Measurements from ENCODE around the gene PALD1.

The PALD1 gene

GRCh38 chr10:70558295-70558694 is 79.7 kb downstream of the PALD1 start:
- no peak for DNase-seq

- DNase-seq: peak; percentile 24
Observed at GRCh38 chr10:70558871-70559810, 80.6 kb downstream of the PALD1 start.

- no peak for DNase-seq
Observed at GRCh38 chr10:70559861-70560260, 81.3 kb downstream of the PALD1 start.

- DNase-seq: no peak
Observed at GRCh38 chr10:70560511-70560941, 82.0 kb downstream of the PALD1 start.

GRCh38 chr10:70561070-70561469 is 82.5 kb downstream of the PALD1 start:
- DNase-seq: no peak

GRCh38 chr10:70561558-70561957 is 83.0 kb downstream of the PALD1 start:
- DNase-seq: no peak

- DNase-seq: no peak
Observed at GRCh38 chr10:70562036-70562755, 83.6 kb downstream of the PALD1 start.

- DNase-seq: no peak
Observed at GRCh38 chr10:70563230-70563629, 84.7 kb downstream of the PALD1 start.

- DNase-seq: no peak
Observed at GRCh38 chr10:70564113-70564725, 85.7 kb downstream of the PALD1 start.

GRCh38 chr10:70564901-70565351 is 86.4 kb downstream of the PALD1 start:
- no peak for DNase-seq

- DNase-seq: no peak
Observed at GRCh38 chr10:70565556-70566514, 87.3 kb downstream of the PALD1 start.

GRCh38 chr10:70566515-70567290 is 88.1 kb downstream of the PALD1 start:
- DNase-seq: no peak

GRCh38 chr10:70567603-70568002 is 89.0 kb downstream of the PALD1 start:
- DNase-seq: no peak

GRCh38 chr10:70568113-70568512 is 89.5 kb downstream of the PALD1 start:
- no peak for DNase-seq

- no peak for DNase-seq
Observed at GRCh38 chr10:70568781-70569495, 90.4 kb downstream of the PALD1 start.

GRCh38 chr10:70571236-70571635 is 92.7 kb downstream of the PALD1 start:
- no peak for DNase-seq

- DNase-seq: no peak
Observed at GRCh38 chr10:70571636-70572439, 93.3 kb downstream of the PALD1 start.

- no peak for DNase-seq
Observed at GRCh38 chr10:70573599-70574506, 95.3 kb downstream of the PALD1 start.

- DNase-seq: no peak
Observed at GRCh38 chr10:70575486-70575873, 96.9 kb downstream of the PALD1 start.
